CD4-positive, alpha-beta T cell (primary cell): ENCODE results near the gene CDH18. TPM values are rescaled to one million over a fixed set of nuclear protein-coding genes. Genes with fewer than 3 reads are reported as not detected.

Experiments
- ATAC-seq: fragments of 200-7000 bp; cut with Tn5 transposase; one replicate; pipeline ENCODE4 v1.10.0; 2022; ENCODE audit warnings: mild to moderate bottlenecking; ENCODE audit not compliant: poor library complexity
- CTCF ChIA-PET: fragments of 350-600 bp; sonication (Branson Sonifier 250); formaldehyde crosslinking; loops from one replicate; lab custom pipeline; 2021; ENCODE audit warnings: antibody characterized with exemption, inconsistent platforms; lab: Charles Lee
- POLR2A ChIA-PET: fragments of 350-600 bp; sonication (Branson Sonifier 250); formaldehyde crosslinking; loops from one replicate; lab custom pipeline; 2021; ENCODE audit warnings: antibody characterized with exemption, inconsistent platforms; lab: Charles Lee
- DNase-seq, 14 experiments: peaks; one replicate each; pipeline ENCODE4 v3.0.0-alpha.2; 2013 to 2020; ENCODE audit warnings: mixed read lengths in 2 of 14
- H3K27ac ChIP-seq, 2 donors: one replicate each; pipeline versions ENCODE4 v1.5.1 to v1.7.0; 2013; ENCODE audit warnings: low read length in 2 of 2, low read depth in 1 of 2, mild to moderate bottlenecking in 1 of 2
- H3K27me3 ChIP-seq, 2 experiments: 1 replicate in 1 of 2; 2 replicates in 1 of 2; pipeline versions ENCODE4 v1.6.1 to v1.7.0; 2013; ENCODE audit warnings: low read length in 2 of 2, control low read depth in 1 of 2, mild to moderate bottlenecking in 1 of 2, moderate library complexity in 1 of 2; ENCODE audit not compliant: insufficient read depth in 2 of 2, control insufficient read depth in 1 of 2
- H3K36me3 ChIP-seq: one replicate; pipeline ENCODE4 v1.6.1; 2013; ENCODE audit warnings: low read length, control low read depth; ENCODE audit not compliant: insufficient read depth
- H3K4me1 ChIP-seq: one replicate; pipeline ENCODE4 v1.6.1; 2013; ENCODE audit warnings: low read length, control low read depth; ENCODE audit not compliant: insufficient read depth
- H3K4me3 ChIP-seq: one replicate; pipeline ENCODE4 v1.5.1; 2013; ENCODE audit warnings: mild to moderate bottlenecking, low read length, moderate library complexity
- H3K9me3 ChIP-seq, 2 experiments: 1 replicate in 1 of 2; 2 replicates in 1 of 2; pipeline versions ENCODE4 v1.6.1 to v1.7.0; 2013; ENCODE audit warnings: low read length in 2 of 2, mild to moderate bottlenecking in 2 of 2, control low read depth in 1 of 2, moderate library complexity in 1 of 2; ENCODE audit not compliant: control insufficient read depth in 1 of 2, insufficient read depth in 1 of 2
- H3K27ac Mint-ChIP-seq: one replicate; pipeline ENCODE4 v1.8.0; 2020; ENCODE audit warnings: mixed read lengths
- H3K27me3 Mint-ChIP-seq: one replicate; pipeline ENCODE4 v1.8.0; 2021; ENCODE audit warnings: mixed read lengths
- H3K36me3 Mint-ChIP-seq: one replicate; pipeline ENCODE4 v1.8.0; 2021; ENCODE audit warnings: low read depth, mixed read lengths
- H3K4me1 Mint-ChIP-seq: one replicate; pipeline ENCODE4 v1.8.0; 2021; ENCODE audit warnings: low read depth, mixed read lengths
- H3K4me3 Mint-ChIP-seq: one replicate; pipeline ENCODE4 v1.8.0; 2020; ENCODE audit warnings: mild to moderate bottlenecking, mixed read lengths
- H3K9me3 Mint-ChIP-seq: one replicate; pipeline ENCODE4 v1.8.0; 2020; ENCODE audit warnings: mixed read lengths
- intact Hi-C, 2 experiments: fragments of 100-400 bp; cut with DNase I in 1 of 2; cut with micrococcal nuclease in 1 of 2; formaldehyde crosslinking; loops; one replicate each; pipeline versions ENCODE4 v1.15.1 to v1.9.0; 2023 to 2025; cut with DNase I, micrococcal nuclease
- total RNA-seq, 174 experiments: library from RNA in 2 of 174; stranded (reverse) in 2 of 174; gene quantifications; one replicate each; pipeline ENCODE4 v1.2.3 and lab custom pipeline; 2021 to 2026
- TF ChIP-seq, protein P1 (sequence below): fragments of 200-600 bp; IDR thresholded peaks from one replicate; pipeline ENCODE4 v1.8.0; 2022; ENCODE audit warnings: antibody characterized with exemption, mild to moderate bottlenecking

The CDH18 gene
- total RNA-seq, 2 experiments from 2014 or later, result not detected

DNA sequence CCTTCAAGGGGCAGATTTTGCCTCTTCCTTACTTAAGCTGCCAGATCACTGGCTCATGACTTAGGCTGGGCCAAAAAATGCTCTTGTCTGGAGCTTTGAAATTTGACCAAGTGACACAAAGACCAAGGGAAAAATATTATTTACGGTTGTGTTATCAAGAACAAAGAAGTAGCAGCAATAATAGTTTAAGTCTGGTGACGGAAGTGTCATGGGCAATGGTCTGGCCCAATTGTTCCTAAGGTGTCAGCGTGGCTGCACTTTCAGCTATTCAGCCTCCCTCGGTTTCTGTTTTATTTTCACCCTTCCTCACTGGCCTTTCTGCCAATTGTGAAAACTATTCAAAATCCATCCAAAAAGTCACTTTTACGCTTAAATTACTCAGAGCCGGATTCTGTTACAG lies 185.3 kb downstream of the CDH18 start:
- ATAC-seq (no peak), DNase-seq (no peak)
- Mint-ChIP-seq H3K27me3 (no peaks in the 10 kb centered on the region), H3K9me3 (peaks cover 5% of the 10 kb centered on the region), H3K4me3 (no peak overlapping the region), H3K4me1 (no peaks in the 10 kb centered on the region), H3K27ac (no peak overlapping the region), H3K36me3 (no peaks in the 10 kb centered on the region)
- peaks cover 0 to 11% of the 10 kb centered on the region in 2 experiments for H3K9me3 ChIP-seq
- intact Hi-C loops, result no loop called here
- no peak overlapping the region for H3K27ac ChIP-seq
- no peaks in the 10 kb centered on the region for H3K36me3 ChIP-seq
- H3K27me3 ChIP-seq, result no peaks in the 10 kb centered on the region
- TF ChIP-seq, protein P1, sequence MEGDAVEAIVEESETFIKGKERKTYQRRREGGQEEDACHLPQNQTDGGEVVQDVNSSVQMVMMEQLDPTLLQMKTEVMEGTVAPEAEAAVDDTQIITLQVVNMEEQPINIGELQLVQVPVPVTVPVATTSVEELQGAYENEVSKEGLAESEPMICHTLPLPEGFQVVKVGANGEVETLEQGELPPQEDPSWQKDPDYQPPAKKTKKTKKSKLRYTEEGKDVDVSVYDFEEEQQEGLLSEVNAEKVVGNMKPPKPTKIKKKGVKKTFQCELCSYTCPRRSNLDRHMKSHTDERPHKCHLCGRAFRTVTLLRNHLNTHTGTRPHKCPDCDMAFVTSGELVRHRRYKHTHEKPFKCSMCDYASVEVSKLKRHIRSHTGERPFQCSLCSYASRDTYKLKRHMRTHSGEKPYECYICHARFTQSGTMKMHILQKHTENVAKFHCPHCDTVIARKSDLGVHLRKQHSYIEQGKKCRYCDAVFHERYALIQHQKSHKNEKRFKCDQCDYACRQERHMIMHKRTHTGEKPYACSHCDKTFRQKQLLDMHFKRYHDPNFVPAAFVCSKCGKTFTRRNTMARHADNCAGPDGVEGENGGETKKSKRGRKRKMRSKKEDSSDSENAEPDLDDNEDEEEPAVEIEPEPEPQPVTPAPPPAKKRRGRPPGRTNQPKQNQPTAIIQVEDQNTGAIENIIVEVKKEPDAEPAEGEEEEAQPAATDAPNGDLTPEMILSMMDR, result no peak
- H3K4me1 ChIP-seq, result no peaks in the 10 kb centered on the region
- ChIA-PET POLR2A (interaction anchor here (0.5 kb wide), 1 partner anchor 261 kb away, joined by 4 read pairs; no protein-coding TSS in a partner anchor), CTCF (no interaction called here)
- no peak overlapping the region for H3K4me3 ChIP-seq

DNA sequence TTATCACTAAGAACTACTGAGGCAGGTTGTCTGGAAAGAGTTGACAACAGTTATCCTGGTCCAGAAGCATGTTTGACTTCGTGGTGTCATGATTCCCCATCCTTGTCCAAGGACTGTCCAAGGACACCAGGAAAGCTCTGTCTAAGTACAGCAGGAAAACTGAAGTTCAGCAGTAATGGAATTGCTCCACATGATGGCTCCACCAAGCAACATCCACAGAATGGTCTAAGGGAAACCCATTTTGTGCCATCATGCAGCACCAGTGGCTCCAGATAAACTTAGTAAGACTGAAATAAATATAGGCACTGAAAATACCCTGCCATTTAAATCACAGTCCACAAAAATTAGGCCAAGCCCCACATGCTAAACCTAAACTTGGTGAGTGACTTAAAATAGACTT lies 192.8 kb downstream of the CDH18 start:
- no peaks in the 10 kb centered on the region for H3K4me1 Mint-ChIP-seq
- no peaks in the 10 kb centered on the region for H3K36me3 Mint-ChIP-seq
- peaks cover 19% of the 10 kb centered on the region for H3K9me3 Mint-ChIP-seq
- no peak overlapping the region for H3K4me3 Mint-ChIP-seq
- DNase-seq (no peak), ATAC-seq (no peak)
- Histone ChIP-seq H3K4me3 (no peak overlapping the region), H3K9me3 (no peaks in the 10 kb centered on the region), H3K27ac (no peak overlapping the region), H3K36me3 (no peaks in the 10 kb centered on the region), H3K4me1 (no peaks in the 10 kb centered on the region), H3K27me3 (no peaks in the 10 kb centered on the region)
- no peak overlapping the region for H3K27ac Mint-ChIP-seq
- intact Hi-C loops, result no loop called here
- ChIA-PET POLR2A (no interaction called here), CTCF (no interaction called here)
- no peaks in the 10 kb centered on the region for H3K27me3 Mint-ChIP-seq
- TF ChIP-seq, protein P1, result no peak

GRCh38 chr5:19790829-19791466 lies 197.1 kb downstream of the CDH18 start:
- CTCF ChIA-PET, result no interaction called here
- Histone ChIP-seq H3K27ac (no peak overlapping the region), H3K9me3 (peaks cover 0 to 5% of the 10 kb centered on the region in 2 experiments), H3K4me3 (no peak overlapping the region), H3K4me1 (no peaks in the 10 kb centered on the region), H3K36me3 (no peaks in the 10 kb centered on the region), H3K27me3 (no peaks in the 10 kb centered on the region)
- POLR2A ChIA-PET, result no interaction called here
- TF ChIP-seq, protein P1, result no peak
- intact Hi-C loops, result no loop called here
- Mint-ChIP-seq H3K9me3 (peaks cover 16% of the 10 kb centered on the region), H3K27ac (no peak overlapping the region), H3K27me3 (no peaks in the 10 kb centered on the region), H3K4me1 (no peaks in the 10 kb centered on the region), H3K36me3 (no peaks in the 10 kb centered on the region), H3K4me3 (no peak overlapping the region)
- no peak for DNase-seq
- no peak for ATAC-seq
